Measurements from ENCODE around the gene YWHAG.
A peak's percentile ranks its signal among the peaks of the same experiment; 100 is the strongest.

YWHAG gene

DNA sequence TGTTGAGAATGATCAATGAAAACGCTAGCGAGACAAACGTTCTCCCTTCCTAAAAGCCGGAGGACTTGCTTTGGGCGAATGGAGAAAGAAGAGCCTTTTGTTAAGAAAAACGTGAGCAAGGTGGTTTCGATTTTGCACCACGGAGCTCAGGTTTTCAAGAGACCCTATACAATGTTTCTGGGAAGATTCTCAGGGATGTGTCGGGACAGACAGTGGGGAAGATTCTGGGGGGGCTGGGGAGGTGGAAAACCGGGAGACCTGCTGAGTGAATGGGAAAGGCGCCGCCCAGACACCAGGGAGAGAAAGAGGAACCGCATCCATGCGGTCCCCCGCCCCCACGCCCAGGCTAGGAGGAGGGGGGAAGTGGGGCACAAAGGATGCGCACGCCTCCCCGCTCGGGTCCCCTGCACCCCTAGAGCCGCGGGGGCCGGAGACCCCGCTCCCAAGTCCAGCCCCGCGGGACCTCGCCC is 745 bp downstream of the YWHAG start:
- Histone ChIP-seq H3K4me3 (ENCODE audit: control insufficient read depth in 1 of 7, extremely low read depth in 1 of 7, insufficient read depth in 4 of 7, low read depth in 2 of 7, low read length in 6 of 7) (peak overlapping the region; percentile 90 to 98 (median 97)), H3K27ac (ENCODE audit: insufficient read depth in 1 of 2, low read depth in 1 of 2, low read length in 2 of 2, poor library complexity in 1 of 2, severe bottlenecking in 2 of 2) (peak overlapping the region; percentile 94 to 98), H3K27me3 (replicated peaks in 2 of 5; ENCODE audit: control insufficient read depth in 4 of 5, insufficient read depth in 5 of 5, low read length in 4 of 5) (no peaks in the 10 kb centered on the region), H3K9me3 (ENCODE audit: control extremely low read depth in 1 of 5, control insufficient read depth in 4 of 5, insufficient read depth in 2 of 5, low read depth in 1 of 5, low read length in 4 of 5) (no peaks in the 10 kb centered on the region), H3K4me1 (ENCODE audit: control extremely low read depth in 1 of 4, control insufficient read depth in 4 of 4, insufficient read depth in 4 of 4, low read length in 3 of 4) (peaks cover 9 to 31% (median 22%) of the 10 kb centered on the region in 4 experiments), H3K36me3 (ENCODE audit: control insufficient read depth in 4 of 4, insufficient read depth in 4 of 4, low read length in 3 of 4) (peaks cover 0 to 29% (median 12%) of the 10 kb centered on the region in 4 experiments)
- 0% methylated on average over 23 of the region's 27 CpGs for WGBS (ENCODE audit: insufficient coverage)
- POLR2A ChIA-PET, result interaction anchor here (1.0 to 3.6 kb wide), 4 partner anchors 24 to 40 kb away, joined by 3 to 32 read pairs (median 10); no protein-coding TSS in a partner anchor
- CTCF ChIA-PET, result interaction anchor here (1.1 to 5.0 kb wide), 8 partner anchors 10 to 43 kb away, joined by 3 to 74 read pairs (median 10); no protein-coding TSS in a partner anchor
- DNase-seq, result peak; percentile 55 to 80 (median 79)

DNA sequence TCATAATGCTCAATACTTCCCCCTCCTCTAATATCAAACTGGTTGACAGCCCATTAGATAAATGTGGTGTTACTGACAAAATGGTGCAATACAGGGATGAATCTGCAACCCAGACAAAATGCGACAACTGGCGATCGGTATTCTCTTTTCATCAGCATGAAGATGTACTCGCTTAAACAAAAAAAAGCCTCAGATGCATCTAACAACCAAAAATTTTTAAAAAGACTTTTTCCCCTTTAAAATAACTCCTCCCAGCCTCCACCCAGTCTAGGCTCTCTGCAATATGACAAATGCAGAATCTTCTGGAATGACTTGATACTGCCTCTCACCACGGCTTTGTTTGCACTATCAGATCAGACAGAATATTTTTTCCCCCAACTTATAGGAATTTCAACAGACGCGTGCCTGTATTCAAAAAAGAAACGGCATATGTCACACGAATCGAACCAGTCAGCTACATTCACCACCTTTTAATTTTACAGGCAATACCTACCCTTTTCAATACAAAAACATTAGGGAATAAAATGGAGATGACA is 1.2 kb downstream of the YWHAG start:
- H3K36me3 ChIP-seq (ENCODE audit: control insufficient read depth in 4 of 4, insufficient read depth in 4 of 4, low read length in 3 of 4), result peaks cover 0 to 29% (median 12%) of the 10 kb centered on the region in 4 experiments
- no peaks in the 10 kb centered on the region for H3K9me3 ChIP-seq (ENCODE audit: control extremely low read depth in 1 of 5, control insufficient read depth in 4 of 5, insufficient read depth in 2 of 5, low read depth in 1 of 5, low read length in 4 of 5)
- peak overlapping the region; percentile 94 to 98 for H3K27ac ChIP-seq (ENCODE audit: insufficient read depth in 1 of 2, low read depth in 1 of 2, low read length in 2 of 2, poor library complexity in 1 of 2, severe bottlenecking in 2 of 2)
- POLR2A ChIA-PET, result interaction anchor here (1.0 to 3.6 kb wide), 4 partner anchors 24 to 39 kb away, joined by 3 to 32 read pairs (median 10); no protein-coding TSS in a partner anchor
- DNase-seq, result no peak
- peaks cover 9 to 31% (median 22%) of the 10 kb centered on the region in 4 experiments for H3K4me1 ChIP-seq (ENCODE audit: control extremely low read depth in 1 of 4, control insufficient read depth in 4 of 4, insufficient read depth in 4 of 4, low read length in 3 of 4)
- peak overlapping the region; percentile 90 to 98 (median 97) for H3K4me3 ChIP-seq (ENCODE audit: control insufficient read depth in 1 of 7, extremely low read depth in 1 of 7, insufficient read depth in 4 of 7, low read depth in 2 of 7, low read length in 6 of 7)
- H3K27me3 ChIP-seq (replicated peaks in 2 of 5; ENCODE audit: control insufficient read depth in 4 of 5, insufficient read depth in 5 of 5, low read length in 4 of 5), result no peaks in the 10 kb centered on the region
- CTCF ChIA-PET, result interaction anchor here (1.0 to 5.0 kb wide), 7 partner anchors 9 to 39 kb away, joined by 3 to 74 read pairs (median 7); no protein-coding TSS in a partner anchor
- 0% methylated on average over 5 of the region's 10 CpGs for WGBS (ENCODE audit: insufficient coverage)

DNA sequence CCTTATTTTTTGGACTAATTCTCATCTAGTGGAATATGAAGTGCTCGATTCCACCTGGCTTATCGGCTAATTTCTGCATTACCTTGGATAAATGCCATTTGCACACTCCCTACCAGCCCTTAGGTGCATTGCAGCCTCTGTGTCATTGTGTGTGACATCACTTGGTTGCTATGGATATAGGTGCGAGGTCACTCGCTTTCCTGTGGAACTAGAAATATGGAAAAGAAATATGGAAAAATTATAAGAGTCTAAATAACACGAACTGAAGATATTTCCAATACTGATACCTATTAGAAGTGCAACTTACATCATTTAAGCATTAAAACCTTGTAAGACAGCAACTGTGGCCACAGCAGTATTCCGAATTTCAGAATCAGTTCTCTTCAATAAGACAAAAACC is 2.0 kb downstream of the YWHAG start:
- Histone ChIP-seq H3K4me3 (ENCODE audit: control insufficient read depth in 1 of 7, extremely low read depth in 1 of 7, insufficient read depth in 4 of 7, low read depth in 2 of 7, low read length in 6 of 7) (peak overlapping the region in 6 of 7 experiments; percentile 90 to 98 (median 97)), H3K9me3 (ENCODE audit: control extremely low read depth in 1 of 5, control insufficient read depth in 4 of 5, insufficient read depth in 2 of 5, low read depth in 1 of 5, low read length in 4 of 5) (no peaks in the 10 kb centered on the region), H3K27me3 (replicated peaks in 2 of 5; ENCODE audit: control insufficient read depth in 4 of 5, insufficient read depth in 5 of 5, low read length in 4 of 5) (no peaks in the 10 kb centered on the region), H3K36me3 (ENCODE audit: control insufficient read depth in 4 of 4, insufficient read depth in 4 of 4, low read length in 3 of 4) (peaks cover 0 to 35% (median 12%) of the 10 kb centered on the region in 4 experiments), H3K4me1 (ENCODE audit: control extremely low read depth in 1 of 4, control insufficient read depth in 4 of 4, insufficient read depth in 4 of 4, low read length in 3 of 4) (peaks cover 9 to 31% (median 22%) of the 10 kb centered on the region in 4 experiments), H3K27ac (ENCODE audit: insufficient read depth in 1 of 2, low read depth in 1 of 2, low read length in 2 of 2, poor library complexity in 1 of 2, severe bottlenecking in 2 of 2) (peak overlapping the region; percentile 94 to 98)
- CTCF ChIA-PET, result interaction anchor here (1.0 to 5.0 kb wide), 8 partner anchors 9 to 38 kb away, joined by 3 to 74 read pairs (median 6); no protein-coding TSS in a partner anchor
- 100% methylated on average over 2 of the region's 6 CpGs for WGBS (ENCODE audit: insufficient coverage)
- POLR2A ChIA-PET, result no interaction called here
- DNase-seq, result peak; percentile 42 to 77 (median 73)

DNA sequence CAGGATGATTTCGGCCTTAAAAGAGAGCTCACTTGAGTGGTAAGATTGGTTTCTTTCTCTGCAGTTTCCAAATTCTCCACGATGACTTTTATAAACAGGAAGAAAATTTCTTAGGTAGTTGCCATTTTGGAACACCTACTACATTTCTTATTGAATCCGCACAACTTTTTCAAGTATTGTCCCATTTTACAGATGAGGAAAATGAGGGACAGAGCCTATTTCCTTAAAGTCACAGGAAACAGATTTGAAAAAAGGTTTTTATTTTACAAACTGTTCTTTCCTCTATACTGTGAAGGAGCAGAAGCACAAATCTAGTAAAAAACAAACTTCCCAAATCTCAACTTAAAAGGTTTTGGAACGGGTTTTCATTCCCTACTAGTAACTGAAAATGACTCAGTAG is 2.7 kb downstream of the YWHAG start:
- Histone ChIP-seq H3K36me3 (ENCODE audit: control insufficient read depth in 4 of 4, insufficient read depth in 4 of 4, low read length in 3 of 4) (peaks cover 0 to 38% (median 14%) of the 10 kb centered on the region in 4 experiments), H3K4me1 (ENCODE audit: control extremely low read depth in 1 of 4, control insufficient read depth in 4 of 4, insufficient read depth in 4 of 4, low read length in 3 of 4) (peaks cover 9 to 31% (median 22%) of the 10 kb centered on the region in 4 experiments), H3K27me3 (replicated peaks in 2 of 5; ENCODE audit: control insufficient read depth in 4 of 5, insufficient read depth in 5 of 5, low read length in 4 of 5) (no peaks in the 10 kb centered on the region), H3K4me3 (ENCODE audit: control insufficient read depth in 1 of 7, extremely low read depth in 1 of 7, insufficient read depth in 4 of 7, low read depth in 2 of 7, low read length in 6 of 7) (peak overlapping the region in 1 of 7 experiments; percentile 94), H3K9me3 (ENCODE audit: control extremely low read depth in 1 of 5, control insufficient read depth in 4 of 5, insufficient read depth in 2 of 5, low read depth in 1 of 5, low read length in 4 of 5) (no peaks in the 10 kb centered on the region), H3K27ac (ENCODE audit: insufficient read depth in 1 of 2, low read depth in 1 of 2, low read length in 2 of 2, poor library complexity in 1 of 2, severe bottlenecking in 2 of 2) (peak overlapping the region in 1 of 2 experiments; percentile 20)
- CTCF ChIA-PET, result interaction anchor here (0.6 to 1.2 kb wide), 3 partner anchors 10 to 31 kb away, joined by 3 read pairs; no protein-coding TSS in a partner anchor
- DNase-seq, result no peak
- WGBS (ENCODE audit: insufficient coverage), result 86% methylated on average over 1 of the region's 4 CpGs
- POLR2A ChIA-PET, result no interaction called here

GRCh38 chr7:76354981-76355730 is 3.6 kb downstream of the YWHAG start:
- POLR2A ChIA-PET, result no interaction called here
- 89% methylated on average over 5 of the region's 9 CpGs for WGBS (ENCODE audit: insufficient coverage)
- peaks cover 9 to 27% (median 22%) of the 10 kb centered on the region in 4 experiments for H3K4me1 ChIP-seq (ENCODE audit: control extremely low read depth in 1 of 4, control insufficient read depth in 4 of 4, insufficient read depth in 4 of 4, low read length in 3 of 4)
- no peak overlapping the region for H3K4me3 ChIP-seq (ENCODE audit: control insufficient read depth in 1 of 7, extremely low read depth in 1 of 7, insufficient read depth in 4 of 7, low read depth in 2 of 7, low read length in 6 of 7)
- CTCF ChIA-PET, result interaction anchor here (1.0 to 2.1 kb wide), 3 partner anchors 14 to 32 kb away, joined by 3 to 10 read pairs (median 3); no protein-coding TSS in a partner anchor
- H3K36me3 ChIP-seq (ENCODE audit: control insufficient read depth in 4 of 4, insufficient read depth in 4 of 4, low read length in 3 of 4), result peaks cover 2 to 47% (median 18%) of the 10 kb centered on the region in 4 experiments
- no peaks in the 10 kb centered on the region for H3K27me3 ChIP-seq (replicated peaks in 2 of 5; ENCODE audit: control insufficient read depth in 4 of 5, insufficient read depth in 5 of 5, low read length in 4 of 5)
- H3K9me3 ChIP-seq (ENCODE audit: control extremely low read depth in 1 of 5, control insufficient read depth in 4 of 5, insufficient read depth in 2 of 5, low read depth in 1 of 5, low read length in 4 of 5), result no peaks in the 10 kb centered on the region
- no peak for DNase-seq
- peak overlapping the region in 1 of 2 experiments; percentile 29 for H3K27ac ChIP-seq (ENCODE audit: insufficient read depth in 1 of 2, low read depth in 1 of 2, low read length in 2 of 2, poor library complexity in 1 of 2, severe bottlenecking in 2 of 2)

DNA sequence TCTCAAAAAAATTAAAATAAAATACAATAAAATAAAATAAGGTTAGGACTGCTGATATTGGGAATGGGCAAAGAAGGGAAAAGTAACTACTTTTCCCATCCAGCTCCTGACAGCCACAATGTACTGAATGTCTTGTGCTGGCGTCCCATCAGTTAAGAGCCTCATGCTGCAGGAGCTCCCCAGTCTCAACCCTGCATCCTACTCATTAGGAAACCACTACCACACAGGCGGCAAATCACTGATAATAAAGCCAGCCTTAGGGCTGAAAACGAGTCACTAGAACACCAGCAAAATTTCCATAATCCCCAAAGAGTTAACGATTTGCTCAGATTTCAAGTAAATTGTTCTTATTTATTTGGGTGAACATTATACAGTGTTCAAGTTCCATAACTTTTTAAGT is 4.3 kb downstream of the YWHAG start:
- H3K9me3 ChIP-seq (ENCODE audit: control extremely low read depth in 1 of 5, control insufficient read depth in 4 of 5, insufficient read depth in 2 of 5, low read depth in 1 of 5, low read length in 4 of 5), result no peaks in the 10 kb centered on the region
- peaks cover 9 to 21% (median 16%) of the 10 kb centered on the region in 4 experiments for H3K4me1 ChIP-seq (ENCODE audit: control extremely low read depth in 1 of 4, control insufficient read depth in 4 of 4, insufficient read depth in 4 of 4, low read length in 3 of 4)
- no peak overlapping the region for H3K4me3 ChIP-seq (ENCODE audit: control insufficient read depth in 1 of 7, extremely low read depth in 1 of 7, insufficient read depth in 4 of 7, low read depth in 2 of 7, low read length in 6 of 7)
- CTCF ChIA-PET, result interaction anchor here (1.0 to 2.1 kb wide), 2 partner anchors 13 to 27 kb away, joined by 3 to 10 read pairs; no protein-coding TSS in a partner anchor
- peak in 2 of 3 donors; percentile 25 to 57 for DNase-seq
- POLR2A ChIA-PET, result interaction anchor here (0.7 kb wide), 1 partner anchor 796 kb away, joined by 3 read pairs; no protein-coding TSS in a partner anchor
- WGBS (ENCODE audit: insufficient coverage), result 100% methylated on average over 1 of the region's 4 CpGs
- no peaks in the 10 kb centered on the region for H3K27me3 ChIP-seq (replicated peaks in 2 of 5; ENCODE audit: control insufficient read depth in 4 of 5, insufficient read depth in 5 of 5, low read length in 4 of 5)
- H3K36me3 ChIP-seq (ENCODE audit: control insufficient read depth in 4 of 4, insufficient read depth in 4 of 4, low read length in 3 of 4), result peaks cover 3 to 54% (median 24%) of the 10 kb centered on the region in 4 experiments
- H3K27ac ChIP-seq (ENCODE audit: insufficient read depth in 1 of 2, low read depth in 1 of 2, low read length in 2 of 2, poor library complexity in 1 of 2, severe bottlenecking in 2 of 2), result peak overlapping the region in 1 of 2 experiments; percentile 29

All from common myeloid progenitor, CD34-positive (primary cell).